Placental pericyte (primary cell): ENCODE data around the gene TRPT1. TPM values are rescaled to one million over a fixed set of nuclear protein-coding genes. Genes with fewer than 3 reads are reported as not detected.

Experiments
- total RNA-seq: library from RNA; depleted of rRNA; stranded (reverse); fragments of >200 nt; gene quantifications from 2 replicates; pipeline ENCODE4 v1.2.3, GENCODE V29; 2012

The TRPT1 gene, protein sequence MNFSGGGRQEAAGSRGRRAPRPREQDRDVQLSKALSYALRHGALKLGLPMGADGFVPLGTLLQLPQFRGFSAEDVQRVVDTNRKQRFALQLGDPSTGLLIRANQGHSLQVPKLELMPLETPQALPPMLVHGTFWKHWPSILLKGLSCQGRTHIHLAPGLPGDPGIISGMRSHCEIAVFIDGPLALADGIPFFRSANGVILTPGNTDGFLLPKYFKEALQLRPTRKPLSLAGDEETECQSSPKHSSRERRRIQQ
- 47.5 and 50.7 TPM in 2 replicates for total RNA-seq

DNA sequence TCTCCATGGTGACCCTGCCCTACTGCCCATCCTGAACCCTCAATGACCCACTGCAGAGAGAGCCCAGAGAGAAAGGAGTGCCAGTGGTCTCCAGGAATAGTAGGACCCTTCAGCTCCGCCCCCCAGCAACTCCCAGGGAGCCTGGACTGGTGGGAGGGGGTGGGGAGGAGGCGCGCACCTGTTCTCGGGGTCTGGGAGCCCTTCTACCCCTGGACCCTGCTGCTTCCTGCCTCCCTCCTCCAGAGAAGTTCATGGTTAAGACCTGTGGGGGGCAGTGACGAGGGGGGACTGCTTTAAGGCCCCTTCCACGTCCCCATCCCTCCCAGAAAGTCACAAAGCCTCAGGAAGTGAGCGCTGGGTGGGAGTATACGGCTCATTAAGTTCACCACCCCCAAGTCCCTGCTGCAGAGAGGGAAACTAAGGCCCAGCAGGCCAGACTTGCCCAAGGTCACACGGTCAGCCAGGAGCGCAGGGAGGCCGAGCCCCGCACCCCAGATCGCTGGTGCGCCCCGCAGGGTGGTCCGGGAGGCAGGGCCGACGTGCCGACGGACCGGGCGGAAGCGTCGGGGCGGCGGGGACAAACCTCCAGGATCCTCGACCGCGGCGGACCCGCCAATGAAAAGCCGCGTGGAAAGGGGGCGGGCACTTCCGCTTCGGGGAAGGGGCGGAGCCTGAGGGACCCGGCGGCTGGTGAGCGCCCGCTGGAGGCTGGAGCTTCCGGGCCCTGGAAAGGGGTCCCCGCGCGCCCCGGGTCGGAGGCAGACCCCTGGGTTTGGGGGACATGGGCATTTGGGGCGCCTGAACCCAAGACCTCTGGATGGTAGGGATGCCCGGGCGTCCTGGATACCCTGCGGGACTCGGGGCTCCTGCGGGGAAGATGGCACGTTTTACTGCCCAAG, at the start of gene TRPT1, which contains the start of gene NUDT22:
TRPT1 (minus strand) TSS at position 579 of the 899 bp plus-strand sequence; CDS start at position 253, 326 bp downstream.
NUDT22 (plus strand) TSS at position 667 of the 899 bp plus-strand sequence. CDS start 379 bp downstream, outside the sequence.

DNA sequence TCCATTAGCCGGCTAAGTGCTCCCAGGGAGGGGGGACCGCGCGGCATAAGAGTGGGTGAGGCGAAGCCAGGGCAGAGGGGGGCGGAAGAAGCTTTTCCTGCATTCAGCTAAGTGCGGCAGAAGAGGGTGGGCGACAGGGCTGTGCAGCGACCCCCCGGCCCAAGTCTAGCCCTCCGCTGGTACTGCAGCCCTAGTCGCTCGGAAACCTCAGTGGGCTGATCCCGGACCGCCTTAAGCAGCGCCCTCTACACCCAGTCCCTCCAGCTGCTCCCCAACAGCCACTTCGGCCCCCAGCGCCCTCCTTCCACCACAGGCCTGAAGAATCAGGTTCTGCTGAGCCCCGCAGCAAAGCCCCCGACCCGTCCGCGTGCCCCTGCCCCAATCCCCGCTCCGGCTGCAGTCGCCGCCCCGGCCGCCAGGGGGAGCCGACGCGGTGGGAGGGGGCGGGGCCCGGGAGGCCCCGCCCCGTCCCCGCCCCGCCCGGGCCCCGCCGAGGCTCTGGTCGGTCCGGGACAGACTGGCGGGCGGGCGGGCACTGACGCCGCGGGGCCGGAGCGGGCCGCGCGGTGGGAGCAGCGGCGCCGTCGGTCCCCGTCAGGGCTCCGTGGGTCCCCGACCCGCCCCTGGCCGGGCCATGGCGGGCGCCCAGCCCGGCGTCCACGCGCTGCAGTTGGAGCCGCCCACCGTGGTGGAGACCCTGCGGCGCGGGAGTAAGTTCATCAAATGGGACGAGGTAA, 25.2 kb upstream of the TRPT1 start, which contains the start of gene PLCB3:
PLCB3 (plus strand) TSS at position 515 of the 737 bp plus-strand sequence; CDS start at position 635, 120 bp downstream.

DNA sequence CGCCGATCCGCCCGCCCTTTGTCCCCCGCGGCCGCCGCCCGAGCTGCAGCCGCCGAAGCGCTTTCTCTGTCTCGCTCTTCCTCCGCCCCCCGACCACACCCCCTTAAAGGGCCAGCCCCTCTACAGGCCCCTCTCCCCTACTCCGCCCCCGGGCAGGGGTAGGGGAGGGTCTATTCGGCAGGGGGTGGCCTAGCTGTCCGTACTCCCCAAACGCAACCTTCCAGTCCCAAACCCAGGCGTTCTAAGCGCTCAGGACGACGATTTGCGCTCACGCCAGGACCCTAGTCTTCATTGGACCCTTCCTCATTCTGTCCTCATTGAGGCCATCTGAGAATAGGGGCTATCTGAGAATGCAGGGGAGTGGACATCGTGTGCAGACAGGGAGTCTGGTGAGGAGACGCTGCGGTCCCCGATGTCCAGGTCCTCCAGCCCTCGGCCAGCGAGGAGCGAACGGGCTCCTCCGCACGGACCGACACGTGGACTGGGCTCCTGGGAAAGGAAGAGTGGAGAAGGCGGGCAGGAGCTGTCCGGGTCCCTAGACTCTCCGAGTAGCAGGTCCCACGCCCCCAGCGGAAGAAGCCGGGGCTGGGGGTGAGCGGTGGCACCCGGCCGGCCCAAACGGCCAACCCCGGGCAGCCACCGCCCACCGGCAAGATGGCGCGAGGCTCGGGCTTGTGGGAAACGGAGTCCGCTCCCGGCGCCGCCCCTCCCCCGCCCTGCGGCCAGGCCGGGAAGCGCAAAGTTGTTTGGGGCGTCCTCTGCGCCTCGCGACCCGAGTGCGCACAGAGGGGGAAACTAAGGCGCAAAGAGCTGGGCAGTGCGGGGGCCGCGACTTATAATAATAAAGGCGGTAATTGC, 21.1 kb upstream of the TRPT1 start, which contains the start of gene PPP1R14B:
PPP1R14B (minus strand) TSS at position 73 of the 858 bp plus-strand sequence. CDS start 270 bp downstream, outside the sequence.

DNA sequence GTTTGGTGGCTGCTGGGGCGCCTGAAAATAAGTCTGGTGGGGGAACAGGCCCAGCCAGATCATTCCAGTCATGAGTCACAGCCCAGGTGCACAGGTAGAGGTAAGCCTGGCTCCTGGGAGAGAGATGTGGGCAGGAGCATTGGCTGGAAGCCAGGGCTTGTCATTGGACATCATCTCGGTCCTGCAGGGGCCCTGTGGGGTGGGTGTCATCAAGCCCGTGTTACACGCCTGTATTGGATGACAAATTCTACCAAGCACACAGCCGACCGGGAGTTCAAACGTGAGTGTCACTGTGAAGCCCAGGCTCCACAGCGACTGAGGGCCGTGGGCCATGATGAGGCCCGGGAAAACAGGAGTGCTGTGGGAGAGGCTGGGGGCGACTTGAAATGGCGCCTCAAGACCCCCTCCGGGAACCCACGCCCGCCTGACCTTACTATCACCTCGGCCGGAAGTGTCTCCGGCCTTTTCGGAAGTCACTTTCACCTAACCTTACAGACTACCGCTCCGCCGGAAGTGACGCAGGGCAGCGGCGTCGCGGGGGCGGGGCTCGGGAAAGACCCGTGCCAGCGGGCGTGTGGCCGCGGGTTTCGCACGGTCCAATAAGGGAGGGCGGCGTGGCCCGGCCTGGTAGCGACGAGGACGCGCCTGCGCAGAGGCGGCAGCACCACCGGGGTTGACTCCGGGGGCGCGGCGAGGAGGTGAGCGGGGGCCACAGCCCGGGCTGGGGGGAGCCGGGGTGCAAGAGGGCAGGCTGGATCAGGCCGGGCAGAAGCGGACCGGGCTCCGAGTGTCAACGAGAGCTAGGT, 14.7 kb upstream of the TRPT1 start, which contains the start of gene FKBP2:
FKBP2 (plus strand) TSS at position 661 of the 806 bp plus-strand sequence. CDS start 1,293 bp downstream, outside the sequence.

DNA sequence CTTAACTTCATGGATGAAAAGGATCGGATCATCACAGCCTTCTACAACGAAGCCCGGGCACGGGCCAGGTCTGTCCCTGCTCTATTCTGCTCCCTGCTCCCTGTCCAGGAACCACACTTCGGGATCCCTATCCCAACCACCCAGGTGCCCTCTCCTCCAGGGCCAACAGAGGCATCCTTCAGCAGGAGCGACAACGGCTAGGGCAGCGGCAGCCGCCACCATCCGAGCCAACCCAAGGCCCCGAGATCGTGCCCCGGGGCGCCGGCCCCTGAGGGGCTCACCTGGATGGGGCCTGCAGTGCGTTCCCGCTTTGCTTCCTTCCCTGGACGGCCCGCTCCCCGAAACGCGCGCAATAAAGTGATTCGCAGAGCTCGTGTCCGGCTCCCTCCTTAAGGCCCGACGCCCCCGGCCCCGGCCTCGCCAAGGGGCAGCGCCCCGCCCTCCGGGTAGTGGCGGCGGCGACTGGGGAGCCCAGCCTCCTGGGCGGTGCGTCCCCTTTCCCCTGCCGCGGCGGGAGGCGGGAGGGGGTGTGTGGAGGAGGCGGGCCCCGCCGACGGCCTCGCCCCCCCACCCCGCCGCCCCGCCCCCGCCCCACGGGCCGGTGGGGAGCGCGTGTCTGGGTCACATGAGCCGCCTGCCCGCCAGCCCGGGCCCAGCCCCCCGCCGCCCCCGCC, 8.1 kb upstream of the TRPT1 start, which contains the start of gene VEGFB:
VEGFB (plus strand) TSS at position 672 of the 674 bp plus-strand sequence. CDS start 250 bp downstream, outside the sequence.

DNA sequence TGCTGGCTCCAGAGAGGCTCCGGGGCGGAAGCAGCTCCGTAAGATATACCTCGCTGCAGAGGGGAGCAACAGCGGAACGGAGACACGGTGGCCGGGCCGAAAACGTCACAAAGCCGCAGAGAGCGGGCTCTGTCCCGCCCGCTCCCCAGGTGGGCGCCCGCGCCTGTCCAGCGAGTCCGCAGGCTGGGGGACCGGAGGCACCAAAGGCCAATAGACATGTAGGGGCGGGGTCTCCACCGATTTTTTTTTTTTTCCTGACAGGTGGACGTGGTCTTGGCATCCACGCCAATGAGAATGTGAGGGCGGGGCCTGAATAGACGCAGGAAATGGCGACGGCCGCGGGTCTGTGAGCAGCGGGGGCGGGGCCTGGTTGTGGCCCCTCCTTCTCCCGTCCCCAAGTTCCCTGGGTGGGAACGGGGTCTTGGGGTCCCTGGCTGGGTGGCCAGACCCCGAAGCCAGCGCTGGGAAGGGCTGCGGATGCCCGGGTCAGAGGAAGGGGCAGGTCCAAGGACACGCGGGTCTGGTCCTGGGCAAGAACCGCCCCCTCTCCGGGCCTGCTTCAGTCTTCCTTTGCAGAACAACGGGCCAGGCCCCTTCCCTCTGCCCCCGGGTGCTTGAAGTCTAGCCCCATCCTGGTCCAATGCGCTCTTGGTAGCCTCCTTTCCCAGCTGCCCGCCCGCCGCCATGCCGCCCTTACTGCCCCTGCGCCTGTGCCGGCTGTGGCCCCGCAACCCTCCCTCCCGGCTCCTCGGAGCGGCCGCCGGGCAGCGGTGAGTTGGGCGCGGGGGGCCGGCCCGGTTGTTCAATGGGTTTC, 4.4 kb upstream of the TRPT1 start, which contains the start of gene DNAJC4:
DNAJC4 (plus strand) TSS at position 378 of the 814 bp plus-strand sequence; CDS start at position 685, 307 bp downstream.

DNA sequence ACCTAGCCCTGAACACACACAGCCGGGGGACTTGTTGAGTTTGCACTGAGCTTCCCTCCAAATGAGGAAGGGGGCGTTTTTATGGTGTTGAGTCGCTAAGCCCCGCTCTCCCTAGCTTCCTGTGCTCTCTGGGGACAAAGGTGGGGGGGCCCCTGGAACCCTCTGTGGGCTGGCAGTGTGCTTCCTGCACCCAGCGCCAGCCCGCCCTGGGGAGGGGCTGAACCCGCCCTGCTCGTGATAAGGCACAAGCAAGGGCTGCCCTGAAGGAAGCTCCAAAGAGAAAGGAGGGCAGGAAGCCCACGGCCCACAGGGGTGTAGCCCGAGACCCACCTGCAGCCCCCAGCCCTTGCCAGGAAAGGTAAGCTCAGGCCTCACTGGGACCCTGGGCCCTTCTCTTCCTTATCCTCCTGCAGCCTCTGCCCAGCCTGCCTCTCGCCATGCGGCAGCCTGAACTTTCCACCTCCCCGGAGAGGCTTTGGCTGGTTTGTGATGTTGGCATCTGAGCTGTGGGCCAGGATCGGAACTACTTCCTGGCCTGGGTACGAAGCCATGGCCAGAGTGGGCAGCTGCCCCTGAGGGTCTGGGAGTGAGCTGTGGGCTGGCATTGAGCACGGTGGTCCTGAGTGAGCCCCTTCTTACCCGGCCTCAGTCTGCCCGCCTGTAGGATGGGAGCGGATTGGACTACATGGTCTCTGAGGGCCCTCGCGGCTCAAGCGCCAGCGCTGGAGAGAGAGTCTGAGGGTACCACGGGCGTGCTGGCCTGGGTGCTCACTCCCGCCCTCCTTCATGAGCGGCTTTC, 19.3 kb downstream of the TRPT1 start, which contains the start of gene FERMT3:
FERMT3 (plus strand) TSS at position 265 of the 799 bp plus-strand sequence. CDS start 644 bp downstream, outside the sequence.

DNA sequence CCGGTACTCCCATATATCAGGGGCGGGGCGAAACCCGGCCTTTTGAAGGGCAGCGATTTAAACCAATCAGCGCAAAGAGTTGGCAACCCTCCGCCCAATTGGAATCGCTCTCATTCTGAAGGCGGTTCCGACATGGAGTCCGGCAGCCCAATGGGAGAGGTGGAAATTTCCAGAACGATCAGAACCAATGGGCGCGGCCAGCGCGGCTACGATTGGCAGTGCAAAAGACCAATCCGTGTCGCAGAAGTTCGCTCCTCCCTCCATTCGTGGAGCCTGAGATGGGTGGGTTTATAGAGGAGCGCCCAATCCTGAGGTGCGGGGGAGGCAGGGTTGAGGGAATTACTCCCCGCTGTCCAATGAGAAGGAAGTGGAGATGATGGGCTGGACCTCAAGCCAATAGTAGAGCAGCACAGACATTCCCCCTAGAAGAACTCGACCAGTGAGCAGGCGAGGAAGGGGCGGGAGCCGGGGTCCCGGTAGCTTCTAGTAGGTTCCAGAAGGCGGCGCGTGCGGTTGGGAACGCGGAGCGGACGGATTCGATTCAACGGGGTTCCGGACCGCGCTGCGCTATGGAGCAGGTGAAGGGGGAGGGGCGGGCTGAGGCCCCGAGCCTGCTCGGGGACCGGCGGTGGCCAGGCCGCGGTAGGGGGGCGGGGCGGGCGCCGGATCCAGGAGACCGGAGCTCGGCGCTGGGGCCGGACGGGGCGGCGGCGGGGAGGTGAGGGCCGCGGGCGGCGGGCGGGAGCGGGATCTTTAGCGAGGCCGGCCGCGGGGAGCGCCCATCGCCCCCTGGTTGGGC, 40.1 kb downstream of the TRPT1 start, which contains the start of gene STIP1:
STIP1 (plus strand) TSS at position 479 of the 799 bp plus-strand sequence; CDS start at position 570, 91 bp downstream.

Other genes with a start within 250 kb of the TRPT1 start
- 38.7 and 55.8 TPM in 2 replicates for gene OTUB1, start 239.7 kb downstream of the TRPT1 start, total RNA-seq
- 0.44 TPM in 1 of 2 replicates, not detected in the other for gene FLRT1, start 190.3 kb downstream of the TRPT1 start, total RNA-seq
- gene MACROD1, start 60.1 kb downstream of the TRPT1 start, total RNA-seq = 4.3 and 15.8 TPM in 2 replicates
- gene STIP1, start 40.0 kb downstream of the TRPT1 start, total RNA-seq = 244 and 265 TPM in 2 replicates
- gene FERMT3, start 19.5 kb downstream of the TRPT1 start, total RNA-seq = 3.9 and 10.2 TPM in 2 replicates
- 71.6 and 79.7 TPM in 2 replicates for gene NUDT22, start 88 bp upstream of the TRPT1 start, total RNA-seq
- gene DNAJC4, start 4.4 kb upstream of the TRPT1 start, total RNA-seq = 7.6 and 7.7 TPM in 2 replicates
- gene VEGFB, start 8.4 kb upstream of the TRPT1 start, total RNA-seq = 29.3 and 57.1 TPM in 2 replicates
- 35.2 and 94.5 TPM in 2 replicates for gene FKBP2, start 14.9 kb upstream of the TRPT1 start, total RNA-seq
- gene PPP1R14B, start 20.8 kb upstream of the TRPT1 start, total RNA-seq = 141 and 291 TPM in 2 replicates
- 27.6 and 105 TPM in 2 replicates for gene PLCB3, start 25.3 kb upstream of the TRPT1 start, total RNA-seq
- 63.9 and 69.3 TPM in 2 replicates for gene BAD, start 58.5 kb upstream of the TRPT1 start, total RNA-seq
- 14.7 and 18.0 TPM in 2 replicates for gene GPR137, start 59.7 kb upstream of the TRPT1 start, total RNA-seq
- under 0.01 TPM in 1 of 2 replicates, not detected in the other for gene KCNK4, start 65.1 kb upstream of the TRPT1 start, total RNA-seq
- gene CATSPERZ, start 74.2 kb upstream of the TRPT1 start, total RNA-seq = 0.44 TPM in 1 of 2 replicates, not detected in the other
- gene ESRRA, start 79.3 kb upstream of the TRPT1 start, total RNA-seq = 23.2 and 36.2 TPM in 2 replicates
- gene TRMT112, start 91.4 kb upstream of the TRPT1 start, total RNA-seq = 167 and 197 TPM in 2 replicates
- gene PRDX5, start 91.9 kb upstream of the TRPT1 start, total RNA-seq = 124 and 331 TPM in 2 replicates
- 0.66 and 1.4 TPM in 2 replicates for gene CCDC88B, start 114.0 kb upstream of the TRPT1 start, total RNA-seq
- gene RPS6KA4, start 133.0 kb upstream of the TRPT1 start, total RNA-seq = 38.3 and 101 TPM in 2 replicates